ENCODE measurements around the gene SMCP. TPM values are rescaled to one million over a fixed set of nuclear protein-coding genes. Genes with fewer than 3 reads are reported as not detected.
A peak's percentile ranks its signal among the peaks of the same experiment; 100 is the strongest.

SMCP gene
- total RNA-seq, 1 donor from 2014 or later, result not detected

DNA sequence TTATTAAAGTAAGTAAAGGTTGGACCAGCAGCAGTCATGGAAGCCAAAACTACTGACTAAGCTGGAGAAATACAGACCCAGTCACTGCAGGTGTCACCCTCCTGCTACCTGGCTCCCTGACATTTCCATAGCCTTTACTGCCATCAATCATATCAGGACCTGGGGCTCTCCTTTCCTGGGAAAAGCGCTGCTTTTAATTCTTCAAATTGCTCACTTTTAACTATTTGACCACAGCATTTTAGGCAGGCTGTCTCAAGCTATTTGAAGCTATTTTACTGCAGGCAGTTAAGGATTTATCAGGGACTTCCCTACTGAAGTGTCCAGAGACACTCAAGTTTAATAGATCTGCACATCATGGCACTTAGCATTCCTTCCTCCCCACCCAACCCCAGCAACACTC lies 34.3 kb downstream of the SMCP start:
- Histone ChIP-seq H3K27me3 (peaks cover 3% of the 10 kb centered on the region), H3K4me3 (no peak overlapping the region), H3K4me1 (no peaks in the 10 kb centered on the region), H3K36me3 (no peaks in the 10 kb centered on the region), H3K27ac (no peak overlapping the region), H3K9me3 (no peaks in the 10 kb centered on the region)
- intact Hi-C loops (cut with DNase I), result no loop called here
- TF ChIP-seq, protein P1, sequence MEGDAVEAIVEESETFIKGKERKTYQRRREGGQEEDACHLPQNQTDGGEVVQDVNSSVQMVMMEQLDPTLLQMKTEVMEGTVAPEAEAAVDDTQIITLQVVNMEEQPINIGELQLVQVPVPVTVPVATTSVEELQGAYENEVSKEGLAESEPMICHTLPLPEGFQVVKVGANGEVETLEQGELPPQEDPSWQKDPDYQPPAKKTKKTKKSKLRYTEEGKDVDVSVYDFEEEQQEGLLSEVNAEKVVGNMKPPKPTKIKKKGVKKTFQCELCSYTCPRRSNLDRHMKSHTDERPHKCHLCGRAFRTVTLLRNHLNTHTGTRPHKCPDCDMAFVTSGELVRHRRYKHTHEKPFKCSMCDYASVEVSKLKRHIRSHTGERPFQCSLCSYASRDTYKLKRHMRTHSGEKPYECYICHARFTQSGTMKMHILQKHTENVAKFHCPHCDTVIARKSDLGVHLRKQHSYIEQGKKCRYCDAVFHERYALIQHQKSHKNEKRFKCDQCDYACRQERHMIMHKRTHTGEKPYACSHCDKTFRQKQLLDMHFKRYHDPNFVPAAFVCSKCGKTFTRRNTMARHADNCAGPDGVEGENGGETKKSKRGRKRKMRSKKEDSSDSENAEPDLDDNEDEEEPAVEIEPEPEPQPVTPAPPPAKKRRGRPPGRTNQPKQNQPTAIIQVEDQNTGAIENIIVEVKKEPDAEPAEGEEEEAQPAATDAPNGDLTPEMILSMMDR (IDR thresholded peaks at IDR 0.05), result no peak
- DNase-seq (ENCODE audit: low spot score in 2 of 2), result no peak

- no peaks in the 10 kb centered on the region for H3K9me3 ChIP-seq
- peaks cover 3% of the 10 kb centered on the region for H3K27me3 ChIP-seq
- no peaks in the 10 kb centered on the region for H3K4me1 ChIP-seq
- no peak overlapping the region for H3K27ac ChIP-seq
- H3K4me3 ChIP-seq, result no peak overlapping the region
- intact Hi-C loops (cut with DNase I), result no loop called here
- TF ChIP-seq, protein P1 (IDR thresholded peaks at IDR 0.05), result no peak
- no peak for DNase-seq (ENCODE audit: low spot score in 2 of 2)
- H3K36me3 ChIP-seq, result no peaks in the 10 kb centered on the region
Observed at GRCh38 chr1:152912900-152913299, 34.8 kb downstream of the SMCP start.

GRCh38 chr1:152917794-152918193 lies 39.7 kb downstream of the SMCP start:
- no peak overlapping the region for H3K4me3 ChIP-seq
- no peaks in the 10 kb centered on the region for H3K9me3 ChIP-seq
- H3K27ac ChIP-seq, result no peak overlapping the region
- no peak for DNase-seq (ENCODE audit: low spot score in 2 of 2)
- intact Hi-C loops (cut with DNase I), result no loop called here
- TF ChIP-seq, protein P1 (IDR thresholded peaks at IDR 0.05), result no peak
- H3K27me3 ChIP-seq, result no peaks in the 10 kb centered on the region
- no peaks in the 10 kb centered on the region for H3K4me1 ChIP-seq
- no peaks in the 10 kb centered on the region for H3K36me3 ChIP-seq

GRCh38 chr1:152919071-152919470 lies 40.9 kb downstream of the SMCP start:
- Histone ChIP-seq H3K9me3 (no peaks in the 10 kb centered on the region), H3K4me3 (no peak overlapping the region), H3K36me3 (no peaks in the 10 kb centered on the region), H3K27ac (no peak overlapping the region), H3K4me1 (no peaks in the 10 kb centered on the region), H3K27me3 (no peaks in the 10 kb centered on the region)
- TF ChIP-seq, protein P1 (IDR thresholded peaks at IDR 0.05), result no peak
- intact Hi-C loops (cut with DNase I), result no loop called here
- no peak for DNase-seq (ENCODE audit: low spot score in 2 of 2)

- no peak for DNase-seq (ENCODE audit: low spot score in 2 of 2)
- Histone ChIP-seq H3K27ac (no peak overlapping the region), H3K9me3 (no peaks in the 10 kb centered on the region), H3K36me3 (no peaks in the 10 kb centered on the region), H3K4me1 (no peaks in the 10 kb centered on the region), H3K4me3 (no peak overlapping the region), H3K27me3 (no peaks in the 10 kb centered on the region)
- intact Hi-C loops (cut with DNase I), result no loop called here
- TF ChIP-seq, protein P1 (IDR thresholded peaks at IDR 0.05), result no peak
Observed at GRCh38 chr1:152924191-152924590, 46.1 kb downstream of the SMCP start.

DNA sequence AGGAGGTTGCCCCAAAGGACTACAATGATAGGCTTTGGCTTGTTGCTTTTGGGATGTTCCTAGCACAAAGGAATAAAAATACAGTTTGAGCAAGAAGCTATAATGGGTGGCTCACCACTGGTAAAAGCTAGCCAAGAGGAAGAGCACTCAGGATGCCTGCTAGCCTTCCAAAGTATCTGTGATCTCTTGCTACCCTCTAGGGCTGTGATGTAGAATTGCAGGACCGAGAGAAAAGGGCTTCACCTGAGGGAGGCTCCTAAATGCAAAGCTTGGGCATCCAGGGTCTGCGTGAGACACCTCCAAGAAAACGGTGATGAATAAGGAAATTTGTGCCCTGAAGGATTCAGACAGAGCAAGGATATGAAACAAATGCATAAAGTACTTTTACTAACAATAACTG lies 48.0 kb downstream of the SMCP start:
- no peak for DNase-seq (ENCODE audit: low spot score in 2 of 2)
- H3K4me1 ChIP-seq, result no peaks in the 10 kb centered on the region
- H3K9me3 ChIP-seq, result no peaks in the 10 kb centered on the region
- H3K27me3 ChIP-seq, result no peaks in the 10 kb centered on the region
- H3K36me3 ChIP-seq, result no peaks in the 10 kb centered on the region
- TF ChIP-seq, protein P1 (IDR thresholded peaks at IDR 0.05), result peak in 1 of 3 experiments; percentile 26
- H3K4me3 ChIP-seq, result no peak overlapping the region
- no peak overlapping the region for H3K27ac ChIP-seq
- intact Hi-C loops (cut with DNase I), result loop anchor here (2.0 kb wide), 1 partner anchor 55 kb away; no protein-coding TSS in a partner anchor

All from ascending aorta (tissue), 2 donors.